SK-N-SH treated with all-trans-retinoic acid at 6 μM for 48 hours (cell line): Measurements from ENCODE around the gene TLCD1.

Experiments
- ARNTL ChIP-seq: fragments of 450-650 bp; formaldehyde crosslinking; IDR thresholded peaks from 2 replicates; pipeline ENCODE4 v1.5.0; 2020; ENCODE audit warnings: low read depth, mild to moderate bottlenecking, moderate library complexity, borderline replicate concordance
- GLIS3 ChIP-seq: fragments of 250-450 bp; sonication (Bioruptor Pico); IDR thresholded peaks from 2 replicates; pipeline ENCODE4 v1.5.0; 2020; ENCODE audit warnings: mild to moderate bottlenecking, moderate library complexity
- OSR1 ChIP-seq: fragments of 250-450 bp; sonication (Bioruptor Pico); IDR thresholded peaks from 2 replicates; pipeline ENCODE4 v1.8.0; 2022; ENCODE audit warnings: moderate library complexity, mild to moderate bottlenecking, inconsistent platforms
- PPARA ChIP-seq: fragments of 250-450 bp; sonication (Bioruptor Pico); IDR thresholded peaks from 2 replicates; pipeline ENCODE4 v1.5.0; 2020; ENCODE audit warnings: mild to moderate bottlenecking, borderline replicate concordance
- SNAI2 ChIP-seq: fragments of 250-450 bp; sonication (Bioruptor Pico); IDR thresholded peaks from 2 replicates; pipeline ENCODE4 v1.5.0; 2020; ENCODE audit warnings: mild to moderate bottlenecking, moderate library complexity
- TCF4 ChIP-seq: fragments of 250-450 bp; sonication (Bioruptor Pico); IDR thresholded peaks from 2 replicates; pipeline ENCODE4 v1.8.0; 2021; ENCODE audit warnings: mild to moderate bottlenecking, moderate library complexity, borderline replicate concordance
- TOX ChIP-seq: fragments of 250-450 bp; sonication (Bioruptor Pico); IDR thresholded peaks from 2 replicates; pipeline ENCODE4 v1.8.0; 2021; ENCODE audit warnings: mild to moderate bottlenecking, moderate library complexity, borderline replicate concordance
- ZC3H10 ChIP-seq: fragments of 250-450 bp; sonication (Bioruptor Pico); IDR thresholded peaks from 2 replicates; pipeline ENCODE4 v1.5.1; 2021; ENCODE audit warnings: mild to moderate bottlenecking, moderate library complexity
- ZNF8 ChIP-seq: fragments of 450-650 bp; formaldehyde crosslinking; IDR thresholded peaks from 2 replicates; pipeline ENCODE4 v1.5.0; 2020; ENCODE audit warnings: mild to moderate bottlenecking, moderate library complexity
- TF ChIP-seq, protein P1 (sequence below): fragments of 250-450 bp; sonication (Bioruptor Pico); IDR thresholded peaks from 2 replicates; pipeline ENCODE4 v1.5.1; 2020; ENCODE audit warnings: low read depth, mild to moderate bottlenecking, moderate library complexity
- TF ChIP-seq, protein P2 (sequence below): fragments of 250-450 bp; sonication (Bioruptor Pico); IDR thresholded peaks from 2 replicates; pipeline ENCODE4 v1.8.0; 2020; ENCODE audit warnings: mild to moderate bottlenecking, moderate library complexity, borderline replicate concordance
- TF ChIP-seq, protein P3 (sequence below): fragments of 250-450 bp; sonication (Bioruptor Pico); IDR thresholded peaks from 2 replicates; pipeline ENCODE4 v1.8.0; 2021; ENCODE audit warnings: low read depth, mild to moderate bottlenecking, moderate library complexity, borderline replicate concordance

DNA sequence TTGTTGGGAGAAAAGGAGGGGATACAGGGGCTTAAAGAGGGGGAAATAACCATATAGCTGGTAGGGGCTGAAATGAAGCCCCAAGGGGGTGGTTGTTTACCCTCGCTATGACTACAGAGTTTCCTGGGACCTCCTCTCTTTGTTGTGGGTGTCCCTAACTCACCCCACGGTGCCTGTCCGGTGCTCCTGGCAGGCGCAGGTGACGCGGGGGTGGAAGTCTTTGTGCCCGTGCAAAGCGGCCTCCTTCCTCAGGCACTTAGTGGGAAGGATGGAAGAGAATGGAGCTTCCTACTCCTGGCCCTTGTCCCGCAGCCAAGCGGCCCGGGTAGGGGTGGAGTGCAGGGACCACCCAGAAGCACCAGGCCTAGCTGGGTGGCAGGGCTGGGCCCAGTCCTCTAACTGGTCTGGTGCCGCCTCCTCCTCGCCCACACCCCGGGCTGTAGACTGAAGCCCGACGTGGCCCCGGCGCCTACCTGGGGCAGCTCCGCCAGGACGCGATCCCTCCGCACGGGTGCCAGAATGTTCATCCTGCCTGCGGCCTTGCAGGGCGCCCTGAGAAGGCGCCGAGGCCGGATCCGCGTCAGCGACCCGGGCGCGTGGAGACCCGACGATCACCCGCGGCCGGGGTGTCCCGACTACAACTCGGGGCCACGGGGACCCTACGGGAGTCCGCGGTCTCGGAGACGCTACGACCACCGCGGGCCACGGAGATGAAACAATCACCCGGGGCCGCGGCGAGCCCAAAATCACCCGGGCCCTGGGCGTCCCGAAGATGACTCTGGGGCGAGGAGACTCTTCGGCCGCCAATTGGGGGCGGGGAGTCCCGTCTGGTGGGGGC, 9.1 kb downstream of the TLCD1 start:
- TF ChIP-seq TCF4 (CRISPR knock-in tag) (no peak), ARNTL (CRISPR knock-in tag) (no peak), ZC3H10 (CRISPR knock-in tag) (no peak), ZNF8 (CRISPR knock-in tag) (no peak), TOX (CRISPR knock-in tag) (no peak), SNAI2 (CRISPR knock-in tag) (no peak), OSR1 (CRISPR knock-in tag) (no peak), PPARA (CRISPR knock-in tag) (no peak), GLIS3 (CRISPR knock-in tag) (no peak)
- TF ChIP-seq, protein P1, sequence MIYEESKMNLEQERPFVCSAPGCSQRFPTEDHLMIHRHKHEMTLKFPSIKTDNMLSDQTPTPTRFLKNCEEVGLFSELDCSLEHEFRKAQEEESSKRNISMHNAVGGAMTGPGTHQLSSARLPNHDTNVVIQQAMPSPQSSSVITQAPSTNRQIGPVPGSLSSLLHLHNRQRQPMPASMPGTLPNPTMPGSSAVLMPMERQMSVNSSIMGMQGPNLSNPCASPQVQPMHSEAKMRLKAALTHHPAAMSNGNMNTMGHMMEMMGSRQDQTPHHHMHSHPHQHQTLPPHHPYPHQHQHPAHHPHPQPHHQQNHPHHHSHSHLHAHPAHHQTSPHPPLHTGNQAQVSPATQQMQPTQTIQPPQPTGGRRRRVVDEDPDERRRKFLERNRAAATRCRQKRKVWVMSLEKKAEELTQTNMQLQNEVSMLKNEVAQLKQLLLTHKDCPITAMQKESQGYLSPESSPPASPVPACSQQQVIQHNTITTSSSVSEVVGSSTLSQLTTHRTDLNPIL = no peak
- TF ChIP-seq, protein P2, sequence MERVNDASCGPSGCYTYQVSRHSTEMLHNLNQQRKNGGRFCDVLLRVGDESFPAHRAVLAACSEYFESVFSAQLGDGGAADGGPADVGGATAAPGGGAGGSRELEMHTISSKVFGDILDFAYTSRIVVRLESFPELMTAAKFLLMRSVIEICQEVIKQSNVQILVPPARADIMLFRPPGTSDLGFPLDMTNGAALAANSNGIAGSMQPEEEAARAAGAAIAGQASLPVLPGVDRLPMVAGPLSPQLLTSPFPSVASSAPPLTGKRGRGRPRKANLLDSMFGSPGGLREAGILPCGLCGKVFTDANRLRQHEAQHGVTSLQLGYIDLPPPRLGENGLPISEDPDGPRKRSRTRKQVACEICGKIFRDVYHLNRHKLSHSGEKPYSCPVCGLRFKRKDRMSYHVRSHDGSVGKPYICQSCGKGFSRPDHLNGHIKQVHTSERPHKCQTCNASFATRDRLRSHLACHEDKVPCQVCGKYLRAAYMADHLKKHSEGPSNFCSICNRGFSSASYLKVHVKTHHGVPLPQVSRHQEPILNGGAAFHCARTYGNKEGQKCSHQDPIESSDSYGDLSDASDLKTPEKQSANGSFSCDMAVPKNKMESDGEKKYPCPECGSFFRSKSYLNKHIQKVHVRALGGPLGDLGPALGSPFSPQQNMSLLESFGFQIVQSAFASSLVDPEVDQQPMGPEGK (CRISPR knock-in tag) = no peak
- TF ChIP-seq, protein P3, sequence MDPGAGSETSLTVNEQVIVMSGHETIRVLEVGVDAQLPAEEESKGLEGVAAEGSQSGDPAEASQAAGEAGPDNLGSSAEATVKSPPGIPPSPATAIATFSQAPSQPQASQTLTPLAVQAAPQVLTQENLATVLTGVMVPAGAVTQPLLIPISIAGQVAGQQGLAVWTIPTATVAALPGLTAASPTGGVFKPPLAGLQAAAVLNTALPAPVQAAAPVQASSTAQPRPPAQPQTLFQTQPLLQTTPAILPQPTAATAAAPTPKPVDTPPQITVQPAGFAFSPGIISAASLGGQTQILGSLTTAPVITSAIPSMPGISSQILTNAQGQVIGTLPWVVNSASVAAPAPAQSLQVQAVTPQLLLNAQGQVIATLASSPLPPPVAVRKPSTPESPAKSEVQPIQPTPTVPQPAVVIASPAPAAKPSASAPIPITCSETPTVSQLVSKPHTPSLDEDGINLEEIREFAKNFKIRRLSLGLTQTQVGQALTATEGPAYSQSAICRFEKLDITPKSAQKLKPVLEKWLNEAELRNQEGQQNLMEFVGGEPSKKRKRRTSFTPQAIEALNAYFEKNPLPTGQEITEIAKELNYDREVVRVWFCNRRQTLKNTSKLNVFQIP (CRISPR knock-in tag) = no peak
